Measurements from ENCODE around the gene AP1G2.
"Not testable (repeated sequence)": the region's sequence is repeated elsewhere in the genome, so short reads cannot be mapped to it uniquely, and the experiment has no call there.

Gene AP1G2, protein sequence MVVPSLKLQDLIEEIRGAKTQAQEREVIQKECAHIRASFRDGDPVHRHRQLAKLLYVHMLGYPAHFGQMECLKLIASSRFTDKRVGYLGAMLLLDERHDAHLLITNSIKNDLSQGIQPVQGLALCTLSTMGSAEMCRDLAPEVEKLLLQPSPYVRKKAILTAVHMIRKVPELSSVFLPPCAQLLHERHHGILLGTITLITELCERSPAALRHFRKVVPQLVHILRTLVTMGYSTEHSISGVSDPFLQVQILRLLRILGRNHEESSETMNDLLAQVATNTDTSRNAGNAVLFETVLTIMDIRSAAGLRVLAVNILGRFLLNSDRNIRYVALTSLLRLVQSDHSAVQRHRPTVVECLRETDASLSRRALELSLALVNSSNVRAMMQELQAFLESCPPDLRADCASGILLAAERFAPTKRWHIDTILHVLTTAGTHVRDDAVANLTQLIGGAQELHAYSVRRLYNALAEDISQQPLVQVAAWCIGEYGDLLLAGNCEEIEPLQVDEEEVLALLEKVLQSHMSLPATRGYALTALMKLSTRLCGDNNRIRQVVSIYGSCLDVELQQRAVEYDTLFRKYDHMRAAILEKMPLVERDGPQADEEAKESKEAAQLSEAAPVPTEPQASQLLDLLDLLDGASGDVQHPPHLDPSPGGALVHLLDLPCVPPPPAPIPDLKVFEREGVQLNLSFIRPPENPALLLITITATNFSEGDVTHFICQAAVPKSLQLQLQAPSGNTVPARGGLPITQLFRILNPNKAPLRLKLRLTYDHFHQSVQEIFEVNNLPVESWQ

DNA sequence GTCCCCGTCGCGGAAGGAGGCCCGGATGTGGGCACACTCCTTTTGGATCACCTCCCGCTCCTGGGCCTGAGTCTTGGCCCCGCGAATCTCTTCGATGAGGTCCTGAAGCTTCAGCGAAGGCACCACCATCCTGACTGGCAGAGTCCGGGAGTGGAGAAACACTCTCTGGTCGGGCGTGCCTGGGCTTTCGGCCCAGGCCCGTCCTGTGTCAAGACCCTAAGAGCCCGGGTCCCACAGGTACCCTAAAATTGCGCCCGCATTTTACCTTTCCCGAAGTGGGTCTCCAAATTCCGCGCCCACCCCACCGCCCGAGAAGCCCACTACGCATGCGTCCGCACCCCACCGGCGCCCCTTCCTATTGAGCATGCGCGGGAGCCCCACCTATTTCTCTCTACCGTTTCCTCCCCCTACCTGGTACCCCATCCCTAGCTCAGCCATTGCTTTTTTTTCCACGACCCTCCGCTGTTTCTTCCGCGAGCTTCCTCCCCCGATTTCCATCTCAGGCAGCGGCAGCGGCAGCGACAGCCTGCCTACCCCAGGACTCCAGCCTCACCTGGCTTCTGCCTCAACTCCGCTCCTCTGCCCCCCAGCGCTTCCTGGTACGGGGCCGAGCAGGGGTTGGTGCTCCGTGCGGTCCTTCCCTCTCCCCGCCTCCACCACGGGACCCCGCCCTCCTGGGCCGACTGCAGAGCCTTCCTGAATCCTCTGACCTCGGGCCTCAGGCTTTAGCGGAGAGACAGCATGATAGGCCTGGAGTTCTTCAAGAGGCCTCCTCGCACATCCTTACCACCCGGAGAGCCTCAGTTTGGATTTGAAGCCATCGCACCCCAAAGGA is at the start of gene AP1G2:
Gene AP1G2, minus strand, starts transcription at position 606 of the 835 bp plus-strand sequence. Its CDS starts 477 bp downstream, at position 129.
- peak; percentile 87 for DNase-seq

DNA sequence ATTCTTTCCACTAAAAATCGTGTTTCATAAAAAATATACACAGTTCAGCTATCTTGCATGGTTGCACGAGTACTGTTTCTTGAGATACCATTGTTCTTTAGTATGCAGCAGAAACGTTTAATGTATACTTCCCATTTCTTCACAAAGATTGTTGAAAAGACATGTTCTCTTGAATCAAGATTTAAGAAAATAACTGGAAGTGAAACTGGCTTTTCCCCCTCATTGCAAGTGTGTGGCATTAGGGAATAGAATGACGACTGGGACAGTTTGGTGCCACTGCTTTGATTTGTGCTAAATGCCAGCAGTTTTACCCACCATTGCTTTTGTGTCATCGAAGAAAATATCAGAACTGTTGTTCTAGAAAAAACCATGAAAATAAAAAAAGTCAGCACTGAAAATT is 48.3 kb upstream of the AP1G2 start:
- no peak for DNase-seq

DNA sequence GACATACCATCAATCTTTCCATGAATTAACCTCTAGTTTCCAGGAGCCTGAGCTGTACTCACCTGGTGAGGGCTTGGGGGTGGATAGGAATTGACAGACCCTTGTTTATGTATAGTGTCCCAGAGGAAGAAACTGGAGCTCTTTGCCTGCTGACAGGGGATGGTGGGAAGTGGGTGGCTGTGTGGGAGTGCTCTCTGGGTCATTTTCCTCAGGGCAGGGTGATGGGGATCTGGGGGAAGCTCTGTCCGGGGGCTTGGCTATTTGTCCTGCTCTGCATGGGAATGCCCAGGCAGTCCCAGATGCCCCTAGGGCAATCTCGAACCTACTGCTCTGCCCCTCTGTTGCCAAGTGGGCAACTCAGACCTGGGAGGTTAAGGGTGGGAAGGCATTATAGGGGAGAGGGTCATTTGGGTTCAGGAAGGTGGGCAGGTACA is 46.8 kb upstream of the AP1G2 start:
- DNase-seq = no peak

DNA sequence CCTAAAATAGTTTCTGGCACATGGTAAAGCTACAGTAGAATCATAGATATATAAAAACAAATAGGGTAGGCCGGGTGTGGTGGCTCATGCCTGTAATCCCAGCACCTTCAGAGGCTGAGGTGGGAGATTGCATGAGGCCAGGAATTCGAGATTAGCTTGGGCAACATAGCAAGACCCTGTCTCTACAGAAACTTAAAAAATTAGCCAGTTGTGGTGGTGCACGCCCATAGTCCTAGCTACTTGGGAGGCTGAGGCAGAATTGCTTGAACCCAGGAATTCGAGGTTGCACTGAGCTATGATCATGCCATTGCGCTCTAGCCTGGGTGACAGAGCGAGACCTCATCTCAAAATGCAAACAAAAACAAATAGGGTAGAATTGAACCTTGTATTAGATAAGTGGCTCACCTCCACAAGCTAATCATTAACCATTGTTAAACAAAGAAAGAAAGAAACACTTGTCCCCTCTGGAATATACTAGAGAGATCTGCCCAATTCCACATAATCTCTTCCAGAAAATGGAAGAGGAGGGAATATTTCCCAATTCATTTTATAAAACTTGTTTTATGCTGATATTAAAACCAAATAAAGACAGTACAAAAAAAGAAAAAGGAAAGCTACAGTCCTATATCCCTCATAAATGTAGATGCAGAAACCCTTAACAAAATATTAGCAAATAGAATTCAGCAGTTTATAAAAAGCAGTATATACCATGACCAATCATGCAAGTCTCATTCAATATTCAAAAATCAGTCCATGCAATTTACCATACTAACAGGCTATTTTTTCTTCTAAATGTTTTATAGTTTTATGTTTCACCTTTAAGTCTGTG is 45.9 kb upstream of the AP1G2 start:
- no peak for DNase-seq

DNA sequence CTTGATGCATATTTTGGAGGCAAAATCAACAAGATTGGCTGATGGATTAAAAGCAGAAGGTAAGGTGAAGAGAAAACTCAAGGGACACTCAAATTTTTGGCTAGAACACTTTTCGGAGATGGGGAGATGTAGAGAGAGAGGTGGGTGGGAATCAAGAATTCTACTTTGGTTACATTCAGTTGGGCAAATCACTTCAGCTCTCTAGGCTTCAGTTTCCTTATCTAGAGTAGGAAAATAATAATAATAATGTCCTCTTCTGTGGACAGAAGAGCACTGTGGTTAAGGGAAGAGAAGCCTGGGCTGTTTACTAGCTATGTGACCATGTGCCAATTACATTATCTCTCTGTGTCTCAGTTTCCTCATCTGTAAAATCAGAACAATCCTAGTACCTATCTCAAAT is 45.2 kb upstream of the AP1G2 start:
- no peak for DNase-seq

DNA sequence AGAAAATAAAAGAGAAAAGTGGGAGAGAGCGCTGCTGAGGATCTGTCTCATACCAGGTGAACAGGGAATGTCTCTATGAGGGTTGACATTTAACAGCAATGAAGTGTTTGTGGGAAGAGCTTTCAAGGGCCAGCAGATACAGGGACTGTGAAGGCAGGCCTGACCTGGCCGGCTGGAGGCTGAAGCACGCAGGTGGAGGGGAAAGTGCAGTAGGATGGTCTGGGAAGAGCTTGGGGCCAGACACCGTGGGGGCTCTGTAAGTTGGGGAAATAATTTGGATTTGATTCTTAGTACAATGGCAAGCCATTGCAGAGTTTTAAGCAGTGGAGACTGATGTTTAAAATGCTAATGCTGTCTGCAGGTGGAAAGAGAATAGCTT is 44.8 kb upstream of the AP1G2 start:
- DNase-seq = no peak

DNA sequence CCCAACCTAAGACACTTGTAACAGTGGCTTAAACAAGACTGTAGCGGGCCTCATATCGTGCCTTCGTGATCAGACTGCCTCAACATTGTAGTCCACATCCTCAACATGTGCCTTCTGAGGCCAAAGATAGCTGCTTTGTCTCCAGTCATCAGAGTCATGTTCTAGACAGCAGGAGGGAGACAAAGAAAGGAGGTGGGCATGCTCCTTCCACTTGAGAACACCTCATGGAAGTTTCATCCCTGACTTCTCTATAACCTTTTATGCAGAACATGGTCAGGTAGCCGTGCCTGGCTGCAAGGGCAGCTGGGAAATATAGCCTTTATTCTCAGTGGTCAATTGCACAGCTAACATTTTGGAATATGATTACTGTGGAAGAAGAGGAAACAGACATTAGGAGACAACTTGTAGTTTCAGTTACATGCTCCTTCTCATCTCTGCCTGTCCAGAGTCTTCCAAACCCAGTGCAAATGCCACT is 43.3 kb upstream of the AP1G2 start:
- no peak for DNase-seq

DNA sequence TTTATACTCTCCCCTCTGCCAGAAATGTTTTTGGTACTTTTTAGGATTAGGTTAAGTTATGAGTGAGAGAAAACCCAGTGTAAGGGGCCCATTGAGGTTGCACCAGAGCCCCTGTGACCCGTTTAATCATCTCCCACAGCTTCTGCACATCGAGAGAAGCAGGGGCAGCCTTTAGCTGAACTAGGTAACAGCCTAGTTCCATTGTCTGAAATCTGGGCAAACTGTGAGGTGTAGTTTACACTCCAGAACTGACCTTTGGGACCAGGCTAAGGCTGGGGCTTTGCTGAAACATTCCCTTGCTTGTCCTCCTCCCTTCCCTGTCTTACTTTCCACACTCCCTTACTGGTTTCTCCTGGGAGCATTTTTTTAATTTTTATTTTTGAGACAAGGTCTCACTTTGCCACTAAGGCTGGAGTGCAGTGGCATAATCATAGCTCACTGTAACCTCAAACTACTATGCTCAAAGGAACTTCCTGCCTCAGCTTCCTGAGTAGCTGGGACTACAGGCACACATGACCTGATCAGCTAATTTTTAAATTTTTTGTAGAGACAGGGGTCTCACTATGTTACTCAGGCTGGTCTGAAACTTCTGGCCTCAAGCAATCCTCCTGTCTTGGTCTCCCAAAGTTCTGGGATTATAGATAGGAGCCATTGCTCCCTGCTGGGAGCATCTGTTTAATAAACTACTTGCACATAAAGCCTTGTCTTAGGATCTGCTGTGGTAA is 42.7 kb upstream of the AP1G2 start:
- DNase-seq = no peak

DNA sequence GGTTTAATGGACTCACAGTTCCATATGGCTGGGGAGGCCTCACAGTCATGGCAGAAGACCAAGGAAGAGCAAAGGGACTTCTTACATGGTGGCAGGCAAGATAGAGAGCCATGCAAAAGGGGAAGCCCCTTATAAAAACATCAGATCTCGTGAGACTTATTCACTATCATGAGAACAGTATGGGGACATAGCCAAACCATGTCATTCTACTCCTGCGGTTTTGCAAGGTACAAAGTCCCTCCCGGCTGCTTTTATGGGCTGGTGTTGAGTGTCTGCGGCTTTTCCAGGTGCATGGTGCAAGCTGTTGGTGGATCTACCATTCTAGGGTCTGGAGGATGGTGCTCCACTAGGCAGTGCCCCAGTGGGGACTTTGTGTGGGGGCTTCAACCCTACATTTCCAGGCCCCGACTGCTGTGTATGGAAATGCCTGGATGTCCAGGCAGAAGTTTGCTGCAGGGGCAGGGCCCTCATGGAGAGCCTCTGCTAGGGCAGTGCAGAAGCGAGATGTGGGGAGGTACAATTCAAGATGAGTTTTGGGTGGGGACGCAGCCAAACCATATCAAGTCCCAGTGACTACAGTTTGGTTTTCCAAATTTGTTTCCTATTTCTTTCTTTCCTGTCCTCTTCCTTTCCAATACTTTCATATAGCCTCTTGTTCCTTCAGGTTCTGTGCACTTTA is 42.0 kb upstream of the AP1G2 start:
- not testable (repeated sequence) for DNase-seq

DNA sequence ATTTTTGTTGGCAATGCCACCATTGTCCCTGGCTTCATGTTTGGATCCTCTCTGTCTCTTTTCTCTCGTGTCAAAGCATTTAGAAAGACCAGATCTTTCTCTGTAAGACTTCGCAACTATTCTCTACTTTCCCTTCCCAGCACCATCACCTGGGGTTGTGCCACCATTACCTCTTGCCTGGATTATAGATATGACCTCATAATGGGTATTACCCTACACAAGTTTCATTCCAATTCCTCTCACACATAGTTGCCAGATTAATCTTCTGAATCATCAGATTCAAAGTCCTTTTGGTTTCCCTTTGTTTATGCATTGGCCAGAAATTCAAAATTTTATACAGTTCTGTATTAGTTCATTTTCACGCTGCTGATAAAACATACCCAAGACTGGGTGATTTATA is 41.4 kb upstream of the AP1G2 start:
- no peak for DNase-seq

DNA sequence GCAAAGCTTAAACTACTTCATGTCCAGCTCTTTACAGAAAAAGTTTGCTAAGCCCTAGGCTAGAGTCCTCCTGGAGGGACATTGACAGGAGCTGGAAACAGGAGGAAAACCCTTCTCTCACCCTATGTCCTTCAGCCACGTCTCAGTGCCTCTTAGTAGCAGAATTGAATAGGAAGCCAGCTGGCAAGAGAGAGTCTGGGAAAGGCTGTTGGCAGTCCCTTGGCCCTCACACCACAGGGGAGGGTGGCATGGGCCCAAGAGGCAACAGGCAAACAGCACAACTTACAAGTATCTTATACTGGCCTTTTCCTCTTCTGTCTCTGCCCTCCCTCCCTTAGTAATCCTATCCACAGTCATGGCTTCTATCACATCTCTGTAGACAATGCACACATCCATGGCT is 40.9 kb upstream of the AP1G2 start:
- DNase-seq = no peak

DNA sequence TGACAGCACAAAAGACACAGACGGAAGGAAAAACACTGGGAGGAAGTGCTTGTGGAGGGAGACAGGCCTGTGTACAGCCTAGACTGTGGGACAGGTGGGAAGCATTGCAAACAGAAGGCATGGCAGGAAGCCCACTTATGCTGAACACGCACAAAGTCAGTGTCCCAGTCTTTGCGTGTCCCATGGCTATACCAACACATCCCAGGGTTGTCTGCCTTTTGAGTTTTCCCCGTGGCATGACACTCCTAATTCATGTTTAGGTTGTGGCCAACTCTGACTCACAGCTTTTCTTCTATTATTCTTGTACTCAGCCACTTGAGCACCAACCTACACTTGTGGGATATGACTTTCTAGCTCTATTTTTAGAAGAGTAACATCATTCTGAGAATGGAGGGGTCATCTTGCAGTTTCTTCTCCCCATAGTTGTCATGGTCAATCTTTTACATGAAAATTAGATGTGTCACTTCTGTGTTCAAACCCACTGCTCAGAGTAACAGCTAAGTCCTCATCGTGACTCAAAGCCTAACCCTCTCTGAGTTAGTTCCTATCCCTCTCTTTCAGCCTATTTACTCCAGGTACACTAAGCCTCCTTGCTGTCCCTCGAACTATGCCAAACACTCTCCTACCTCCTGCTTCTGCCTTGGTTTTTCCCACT is 38.5 kb upstream of the AP1G2 start:
- DNase-seq = no peak

DNA sequence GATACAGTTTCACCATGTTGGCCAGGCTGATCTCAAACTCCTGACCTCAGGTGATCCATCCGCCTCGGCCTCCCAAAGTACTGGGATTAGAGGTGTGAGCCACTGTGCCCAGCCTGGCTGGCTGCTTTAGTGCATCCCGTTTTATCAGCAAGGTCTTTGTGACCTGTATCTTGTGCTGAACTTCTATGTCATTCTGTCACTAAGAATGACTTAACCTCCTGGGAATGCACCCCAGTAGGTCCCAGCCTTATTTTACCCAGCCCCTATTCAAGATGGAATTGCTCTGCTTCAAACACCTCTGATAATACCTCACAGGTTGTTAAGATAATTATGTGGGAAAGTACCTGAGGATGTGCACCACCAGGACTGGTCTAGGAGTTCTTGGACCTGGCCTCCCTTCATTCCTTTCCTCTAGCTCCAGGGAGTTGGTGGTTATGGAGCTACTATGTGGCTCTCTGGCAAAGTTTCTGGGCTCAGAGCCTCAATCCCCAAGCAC is 37.1 kb upstream of the AP1G2 start:
- no peak for DNase-seq

DNA sequence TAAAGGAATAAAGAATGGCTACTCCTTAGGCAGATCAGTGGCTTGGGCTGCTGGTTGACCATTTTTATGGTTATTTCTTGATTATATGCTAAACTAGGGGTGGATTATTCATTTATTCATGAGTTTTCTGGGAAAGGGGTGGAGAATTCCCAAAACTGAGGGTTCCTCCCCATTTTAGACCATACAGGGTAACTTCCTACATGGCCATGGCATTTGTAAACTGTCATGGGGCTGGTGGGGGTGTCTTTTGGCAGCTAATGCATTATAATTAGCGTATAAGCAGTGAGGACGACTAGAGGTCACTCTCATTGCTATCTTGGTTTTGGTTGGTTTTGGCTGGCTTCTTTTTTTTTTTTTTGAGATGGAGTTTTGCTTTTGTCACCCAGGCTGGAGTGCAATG is 36.6 kb upstream of the AP1G2 start:
- DNase-seq = no peak

DNA sequence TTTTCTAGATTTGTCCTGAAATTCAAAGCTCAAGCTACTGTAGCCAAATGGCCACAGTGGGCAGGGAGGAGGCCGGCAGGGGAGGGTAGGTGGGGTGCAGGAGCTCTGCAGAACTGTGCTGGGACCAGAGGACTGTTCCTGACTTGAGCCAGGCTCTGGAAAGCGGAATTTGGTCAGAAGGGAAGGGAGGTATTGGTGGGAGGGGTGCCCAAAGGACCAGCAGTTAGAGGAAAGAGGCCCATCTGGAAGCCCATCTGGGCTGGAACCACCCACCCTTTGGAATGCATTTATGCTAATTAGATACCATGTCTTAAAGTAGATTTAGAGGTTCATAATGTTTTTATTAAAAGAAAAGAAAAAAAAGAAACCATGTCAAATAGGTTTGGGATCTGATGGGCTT is 35.5 kb upstream of the AP1G2 start:
- DNase-seq = no peak

DNA sequence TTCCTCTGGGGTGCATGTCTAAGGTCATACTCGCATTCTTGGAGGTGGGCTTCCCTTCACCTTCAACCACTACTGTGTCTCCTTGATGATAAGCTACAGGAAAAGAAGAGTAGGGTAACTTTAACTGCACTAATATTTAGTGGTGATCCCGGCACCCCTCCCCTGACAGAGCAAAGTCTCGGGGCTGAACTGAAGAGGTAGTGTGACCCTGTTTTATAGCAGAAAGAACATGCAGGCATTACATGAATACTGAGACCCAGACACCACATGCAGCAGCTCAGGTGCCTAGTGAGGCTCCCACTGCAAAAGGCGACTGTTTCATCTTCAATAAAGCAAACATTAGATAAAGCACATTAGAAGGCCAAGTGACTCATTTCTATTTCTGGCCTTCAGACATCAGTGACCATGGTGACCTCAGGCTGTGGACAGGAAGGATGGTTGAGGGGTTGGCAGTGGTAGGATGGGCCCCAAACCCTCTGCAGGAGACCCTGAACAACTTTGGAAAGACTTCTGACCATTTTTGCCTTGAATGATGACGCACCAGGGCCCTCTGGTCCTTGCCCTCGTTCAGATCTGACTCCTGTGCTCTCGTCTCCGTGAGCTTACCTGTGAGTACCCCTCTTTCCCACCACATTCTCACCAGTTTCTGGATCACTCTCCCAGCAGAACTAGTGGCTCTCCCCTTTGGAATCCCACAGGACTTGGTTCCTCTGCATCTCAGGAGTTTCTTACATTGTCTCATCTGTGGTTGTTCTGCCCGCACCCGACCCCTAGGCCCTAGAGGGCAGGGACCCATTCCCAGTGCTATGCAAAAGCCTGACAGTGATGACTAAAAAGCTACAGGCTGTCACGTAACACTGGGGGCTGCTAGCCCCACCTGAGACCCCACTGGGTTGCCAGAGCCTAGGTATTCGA is 34.8 kb upstream of the AP1G2 start:
- DNase-seq = no peak

DNA sequence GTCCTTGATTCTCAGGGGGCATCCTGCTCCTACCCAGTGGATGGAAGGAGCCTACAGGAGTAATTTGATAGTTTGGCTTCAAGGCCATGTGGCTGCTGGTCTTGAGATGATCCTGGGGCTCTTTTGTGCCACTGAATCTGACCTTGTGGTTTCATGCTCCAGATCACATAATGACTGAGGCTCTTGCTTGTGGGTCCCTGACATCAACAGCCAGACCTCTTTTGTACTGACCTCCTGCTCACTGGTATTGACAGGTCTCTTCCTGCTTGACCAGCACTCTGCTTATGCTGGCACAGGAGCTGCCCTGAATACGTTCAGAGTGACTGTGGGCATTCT is 34.2 kb upstream of the AP1G2 start:
- DNase-seq = no peak

DNA sequence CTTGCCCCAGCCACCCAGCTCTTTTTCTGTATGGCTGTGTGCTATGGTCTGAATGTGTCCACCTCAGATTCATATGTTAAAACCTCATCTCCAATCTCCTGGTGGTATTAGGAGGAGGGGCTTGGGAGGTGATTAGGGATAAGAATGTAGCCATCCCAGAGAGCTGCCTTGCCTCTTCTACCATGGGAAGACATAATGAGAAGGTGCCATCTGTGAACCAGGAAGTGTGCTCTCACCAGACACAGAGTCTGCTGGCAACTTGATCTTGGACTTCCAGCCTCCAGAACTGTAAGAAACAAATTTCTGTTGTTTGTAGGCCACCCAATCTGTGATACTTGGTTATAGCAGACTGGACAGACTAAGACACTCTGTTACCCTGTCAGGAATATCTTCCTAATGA is 33.8 kb upstream of the AP1G2 start:
- DNase-seq = no peak

DNA sequence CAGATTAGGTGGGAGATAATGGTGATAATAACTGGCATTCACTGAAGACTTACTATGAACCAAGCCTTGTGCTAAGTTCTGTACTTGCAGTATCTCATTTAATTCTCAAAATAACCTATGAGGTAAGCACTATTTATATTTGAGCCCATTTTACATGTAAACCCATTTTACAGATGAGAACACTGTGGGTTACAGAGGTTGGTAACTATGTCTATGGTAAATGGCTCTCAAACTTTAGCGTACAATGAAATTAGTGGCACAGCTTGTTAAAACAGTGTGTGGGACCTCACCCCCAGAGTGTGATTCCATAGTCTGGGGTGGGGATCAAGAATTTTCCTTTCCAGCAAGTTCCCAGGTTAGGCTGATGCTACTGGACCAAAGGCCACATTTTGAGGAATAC is 33.2 kb upstream of the AP1G2 start:
- DNase-seq = no peak
